ENCODE data around the gene GNAS-AS1. TPM values are rescaled to one million over a fixed set of nuclear protein-coding genes. Genes with fewer than 3 reads are reported as not detected.

The GNAS-AS1 gene
- total and polyA plus RNA-seq, 2 of the 8 experiments (the other 6 are each of a cell fraction or from before 2014, with no cell fraction given): 4.7 to 13.7 TPM

GRCh38 chr20:58816957-58817651 lies 33.6 kb downstream of the GNAS-AS1 start:
- H4K5ac ChIP-seq (ENCODE audit: insufficient read length, low read depth, low read length): no peak overlapping the region
- 96% methylated on average over 26 of the region's 30 CpGs; no CpG with 5 or more reads in 1 of the 2 experiments for WGBS, 2 experiments (ENCODE audit: extremely low coverage in 1 of 2, insufficient coverage in 1 of 2, insufficient read length in 1 of 2, insufficient replicate concordance in 2 of 2, low coverage in 1 of 2, low lambda C conversion rate in 2 of 2, missing lambda C conversion rate in 1 of 2)
- no peak for FAIRE-seq

More at GRCh38 chr20:58816957-58817651, 33.6 kb downstream of the GNAS-AS1 start:
- peaks cover 0 to 8% of the 10 kb centered on the region in 2 experiments for H4K20me1 ChIP-seq (replicated peaks in 1 of 2; ENCODE audit: control insufficient read depth in 1 of 2, insufficient read depth in 2 of 2, low read length in 2 of 2)
- H2BK5ac ChIP-seq (ENCODE audit: low read depth, low read length): no peak overlapping the region
- H4K8ac ChIP-seq (ENCODE audit: extremely low read depth, insufficient read depth, low read length): no peak overlapping the region
- no peak overlapping the region for H3K14ac ChIP-seq (ENCODE audit: insufficient read length)
- no peak overlapping the region for H3K56ac ChIP-seq (replicated peaks; ENCODE audit: insufficient read length, low read depth, low read length)
- no peak for DNase-seq (ENCODE audit: low read depth in 1 of 2, low spot score in 2 of 2)
- no peaks in the 10 kb centered on the region for H3K27me3 ChIP-seq (replicated peaks in 1 of 4; ENCODE audit: control insufficient read depth in 3 of 4, extremely low read depth in 1 of 4, insufficient read depth in 3 of 4, low read length in 3 of 4)
- H3K4me2 ChIP-seq (ENCODE audit: insufficient read depth in 1 of 2, low read depth in 2 of 2, low read length in 2 of 2): no peak overlapping the region
- no peak overlapping the region for H2BK120ac ChIP-seq (replicated peaks; ENCODE audit: low read depth, low read length)
- H3K4me3 ChIP-seq (ENCODE audit: extremely low read depth in 1 of 4, insufficient read depth in 2 of 4, low read depth in 3 of 4, low read length in 4 of 4): no peak overlapping the region
- H3K4ac ChIP-seq (replicated peaks; ENCODE audit: insufficient read length, low read depth, low read length): no peak overlapping the region
- TF ChIP-seq USF2 (IDR thresholded peaks at IDR 0.05; ENCODE audit: low read length) (no peak), GABPA (IDR thresholded peaks at IDR 0.05; ENCODE audit: borderline replicate concordance, insufficient read depth, low read length) (no peak), JUND (IDR thresholded peaks at IDR 0.05; ENCODE audit: low read length) (no peak), SRF (IDR thresholded peaks at IDR 0.05; ENCODE audit: low read depth, low read length) (no peak), TBP (IDR thresholded peaks at IDR 0.05; ENCODE audit: low read depth, low read length) (no peak), POLR2A (IDR thresholded peaks at IDR 0.05; ENCODE audit: control extremely low read depth in 1 of 2, low read depth in 2 of 2, low read length in 2 of 2) (no peak), NANOG (IDR thresholded peaks at IDR 0.05; ENCODE audit: insufficient read depth, low read depth, low read length, poor library complexity, severe bottlenecking) (no peak), SP2 (IDR thresholded peaks at IDR 0.05; ENCODE audit: low read length) (no peak), CBX8 (IDR thresholded peaks at IDR 0.05; ENCODE audit: borderline replicate concordance, low read depth, low read length) (no peak), RFX5 (IDR thresholded peaks at IDR 0.05; ENCODE audit: borderline replicate concordance, low read depth, low read length) (no peak), ASH2L (IDR thresholded peaks at IDR 0.05; ENCODE audit: low read length) (no peak)
- no peaks in the 10 kb centered on the region for H3K23me2 ChIP-seq (ENCODE audit: low read depth, low read length)
- peaks cover 0 to 9% of the 10 kb centered on the region in 2 experiments; a peak in 1 of 4 replicates for H3K79me2 ChIP-seq (ENCODE audit: control insufficient read depth in 1 of 2, insufficient read depth in 2 of 2, low read length in 2 of 2)
- H3K18ac ChIP-seq (ENCODE audit: extremely low read depth, low read length): no peak overlapping the region
- H4K91ac ChIP-seq (replicated peaks; ENCODE audit: insufficient read length, low read length): no peak overlapping the region
- H2BK12ac ChIP-seq (ENCODE audit: low read depth, low read length): no peak overlapping the region
- H3K4me1 ChIP-seq (replicated peaks in 1 of 4; ENCODE audit: control insufficient read depth in 3 of 4, insufficient read depth in 4 of 4, low read length in 3 of 4): no peaks in the 10 kb centered on the region
- H2BK15ac ChIP-seq (ENCODE audit: low read length): no peak overlapping the region
- H3K27ac ChIP-seq (ENCODE audit: low read depth, low read length): no peak overlapping the region; the same call in 1 of the 2 replicates
- peaks cover 2% of the 10 kb centered on the region; the same call in 1 of the 2 replicates for H3K79me1 ChIP-seq (ENCODE audit: low read depth, low read length)
- ChIA-PET POLR2A (ENCODE audit: partially characterized antibody) (interaction anchor here (0.9 to 9.9 kb wide), 9 partner anchors 10 to 166 kb away, joined by 3 to 119 read pairs (median 4); partner anchors contain the start of gene STX16), CTCF (ENCODE audit: partially characterized antibody) (interaction anchor here (0.7 to 1.3 kb wide), 2 partner anchors 8 to 36 kb away, joined by 3 read pairs; no protein-coding TSS in a partner anchor)
- H3K9me3 ChIP-seq (ENCODE audit: insufficient read depth in 2 of 2, low read depth in 1 of 2, low read length in 1 of 2): peaks cover 0 to 3% of the 10 kb centered on the region in 2 experiments; a peak in 1 of 4 replicates
- H2AFZ ChIP-seq (ENCODE audit: low read length): no peak overlapping the region
- no peak overlapping the region for H2BK20ac ChIP-seq (ENCODE audit: low read length)
- H3K36me3 ChIP-seq (ENCODE audit: control insufficient read depth in 2 of 4, insufficient read depth in 4 of 4, low read length in 3 of 4): peaks cover 2 to 24% (median 9%) of the 10 kb centered on the region in 4 experiments; a peak in 5 of 8 replicates
- H3K9ac ChIP-seq (replicated peaks in 1 of 4; ENCODE audit: extremely low read depth in 1 of 4, low read depth in 3 of 4, low read length in 3 of 4): no peak overlapping the region
- no peak overlapping the region for H3K23ac ChIP-seq (ENCODE audit: insufficient read length)
- H2AK5ac ChIP-seq (ENCODE audit: low read depth, low read length): no peak overlapping the region
